ENCODE results near the gene TRMT13.

GRCh38 chr1:100134872-100135271 lies 1.9 kb downstream of the TRMT13 start:
- TF ChIP-seq RCOR1 (IDR thresholded peaks at IDR 0.05; ENCODE audit: low read length) (no peak), CTCF (IDR thresholded peaks at IDR 0.05) (peak; percentile 13; the same call in 1 of the 2 replicates), TCF12 (IDR thresholded peaks at IDR 0.05) (no peak), POLR2AphosphoS5 (IDR thresholded peaks at IDR 0.05; ENCODE audit: low read depth, low read length) (no peak), EP300 (IDR thresholded peaks at IDR 0.05; ENCODE audit: borderline replicate concordance in 1 of 2, low read depth in 1 of 2, low read length in 1 of 2) (no peak)
